ENCODE measurements around the gene ZMIZ1.

Gene ZMIZ1

GRCh38 chr10:79178614-79179163, 109.9 kb downstream of the ZMIZ1 start:
- no peak for DNase-seq

- DNase-seq, result no peak
Observed at GRCh38 chr10:79179164-79179956, 110.6 kb downstream of the ZMIZ1 start.

GRCh38 chr10:79179957-79180309, 111.2 kb downstream of the ZMIZ1 start:
- DNase-seq, result no peak

- no peak for DNase-seq
Observed at GRCh38 chr10:79180414-79181221, 111.9 kb downstream of the ZMIZ1 start.

GRCh38 chr10:79181227-79181626, 112.5 kb downstream of the ZMIZ1 start:
- DNase-seq, result no peak

GRCh38 chr10:79181698-79182521, 113.1 kb downstream of the ZMIZ1 start:
- DNase-seq, result no peak

- DNase-seq, result no peak
Observed at GRCh38 chr10:79182781-79183467, 114.2 kb downstream of the ZMIZ1 start.

GRCh38 chr10:79183468-79183865, 114.7 kb downstream of the ZMIZ1 start:
- no peak for DNase-seq

GRCh38 chr10:79184145-79184625, 115.4 kb downstream of the ZMIZ1 start:
- no peak for DNase-seq

- DNase-seq, result no peak
Observed at GRCh38 chr10:79184657-79185056, 115.9 kb downstream of the ZMIZ1 start.

- no peak for DNase-seq
Observed at GRCh38 chr10:79185067-79185774, 116.5 kb downstream of the ZMIZ1 start.

GRCh38 chr10:79185796-79186374, 117.1 kb downstream of the ZMIZ1 start:
- no peak for DNase-seq

- no peak for DNase-seq
Observed at GRCh38 chr10:79186486-79187120, 117.8 kb downstream of the ZMIZ1 start.

- DNase-seq, result no peak
Observed at GRCh38 chr10:79187121-79187940, 118.6 kb downstream of the ZMIZ1 start.

- no peak for DNase-seq
Observed at GRCh38 chr10:79188154-79188965, 119.6 kb downstream of the ZMIZ1 start.

- no peak for DNase-seq
Observed at GRCh38 chr10:79189181-79189580, 120.4 kb downstream of the ZMIZ1 start.

GRCh38 chr10:79189853-79190435, 121.2 kb downstream of the ZMIZ1 start:
- DNase-seq, result no peak

GRCh38 chr10:79190740-79191261, 122.0 kb downstream of the ZMIZ1 start:
- no peak for DNase-seq

Measured in CD4-positive, alpha-beta T cell treated with Interleukin-21 for 1 hour (primary cell).